HEK293 (cell line): ENCODE results near the gene OSBP2.

Experiments
- GLIS2 ChIP-seq: fragments of 450-650 bp; formaldehyde crosslinking; IDR thresholded peaks from 2 replicates; pipeline ENCODE4 v1.5.1; 2016; ENCODE audit warnings: missing biosample characterization, missing genetic modification characterization
- SP3 ChIP-seq: fragments of 450-650 bp; formaldehyde crosslinking; IDR thresholded peaks from 2 replicates; pipeline ENCODE4 v1.5.1; 2016; ENCODE audit warnings: missing biosample characterization, missing genetic modification characterization
- ZBTB49 ChIP-seq: fragments of 450-650 bp; formaldehyde crosslinking; IDR thresholded peaks from 2 replicates; pipeline ENCODE4 v1.5.1; 2016; ENCODE audit warnings: missing biosample characterization, missing genetic modification characterization, low read depth
- ZNF350 ChIP-seq: fragments of 450-650 bp; formaldehyde crosslinking; IDR thresholded peaks from 2 replicates; pipeline ENCODE4 v1.5.0; 2017; ENCODE audit warnings: missing biosample characterization, mild to moderate bottlenecking, missing genetic modification characterization
- ZNF433 ChIP-seq: fragments of 450-650 bp; formaldehyde crosslinking; IDR thresholded peaks from 2 replicates; pipeline ENCODE4 v1.5.1; 2016; ENCODE audit warnings: missing biosample characterization, missing genetic modification characterization, low read depth
- ZNF747 ChIP-seq: fragments of 450-650 bp; formaldehyde crosslinking; IDR thresholded peaks from 2 replicates; pipeline ENCODE4 v1.5.1; 2016; ENCODE audit warnings: missing biosample characterization, missing genetic modification characterization
- TF ChIP-seq, protein P1 (sequence below): fragments of 450-650 bp; formaldehyde crosslinking; IDR thresholded peaks from 2 replicates; pipeline ENCODE4 v1.5.1; 2016; ENCODE audit warnings: missing biosample characterization, missing genetic modification characterization
- TF ChIP-seq, protein P2 (sequence below): fragments of 450-650 bp; formaldehyde crosslinking; IDR thresholded peaks from 2 replicates; pipeline ENCODE4 v1.5.1; 2016; ENCODE audit warnings: missing biosample characterization, missing genetic modification characterization
- TF ChIP-seq, protein P3 (sequence below): fragments of 450-650 bp; formaldehyde crosslinking; IDR thresholded peaks from 2 replicates; pipeline ENCODE4 v1.5.1; 2017; ENCODE audit warnings: missing biosample characterization, missing genetic modification characterization

- TF ChIP-seq, protein P1, sequence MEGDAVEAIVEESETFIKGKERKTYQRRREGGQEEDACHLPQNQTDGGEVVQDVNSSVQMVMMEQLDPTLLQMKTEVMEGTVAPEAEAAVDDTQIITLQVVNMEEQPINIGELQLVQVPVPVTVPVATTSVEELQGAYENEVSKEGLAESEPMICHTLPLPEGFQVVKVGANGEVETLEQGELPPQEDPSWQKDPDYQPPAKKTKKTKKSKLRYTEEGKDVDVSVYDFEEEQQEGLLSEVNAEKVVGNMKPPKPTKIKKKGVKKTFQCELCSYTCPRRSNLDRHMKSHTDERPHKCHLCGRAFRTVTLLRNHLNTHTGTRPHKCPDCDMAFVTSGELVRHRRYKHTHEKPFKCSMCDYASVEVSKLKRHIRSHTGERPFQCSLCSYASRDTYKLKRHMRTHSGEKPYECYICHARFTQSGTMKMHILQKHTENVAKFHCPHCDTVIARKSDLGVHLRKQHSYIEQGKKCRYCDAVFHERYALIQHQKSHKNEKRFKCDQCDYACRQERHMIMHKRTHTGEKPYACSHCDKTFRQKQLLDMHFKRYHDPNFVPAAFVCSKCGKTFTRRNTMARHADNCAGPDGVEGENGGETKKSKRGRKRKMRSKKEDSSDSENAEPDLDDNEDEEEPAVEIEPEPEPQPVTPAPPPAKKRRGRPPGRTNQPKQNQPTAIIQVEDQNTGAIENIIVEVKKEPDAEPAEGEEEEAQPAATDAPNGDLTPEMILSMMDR (tag by site-specific recombination), result no peak
- TF ChIP-seq, protein P2, sequence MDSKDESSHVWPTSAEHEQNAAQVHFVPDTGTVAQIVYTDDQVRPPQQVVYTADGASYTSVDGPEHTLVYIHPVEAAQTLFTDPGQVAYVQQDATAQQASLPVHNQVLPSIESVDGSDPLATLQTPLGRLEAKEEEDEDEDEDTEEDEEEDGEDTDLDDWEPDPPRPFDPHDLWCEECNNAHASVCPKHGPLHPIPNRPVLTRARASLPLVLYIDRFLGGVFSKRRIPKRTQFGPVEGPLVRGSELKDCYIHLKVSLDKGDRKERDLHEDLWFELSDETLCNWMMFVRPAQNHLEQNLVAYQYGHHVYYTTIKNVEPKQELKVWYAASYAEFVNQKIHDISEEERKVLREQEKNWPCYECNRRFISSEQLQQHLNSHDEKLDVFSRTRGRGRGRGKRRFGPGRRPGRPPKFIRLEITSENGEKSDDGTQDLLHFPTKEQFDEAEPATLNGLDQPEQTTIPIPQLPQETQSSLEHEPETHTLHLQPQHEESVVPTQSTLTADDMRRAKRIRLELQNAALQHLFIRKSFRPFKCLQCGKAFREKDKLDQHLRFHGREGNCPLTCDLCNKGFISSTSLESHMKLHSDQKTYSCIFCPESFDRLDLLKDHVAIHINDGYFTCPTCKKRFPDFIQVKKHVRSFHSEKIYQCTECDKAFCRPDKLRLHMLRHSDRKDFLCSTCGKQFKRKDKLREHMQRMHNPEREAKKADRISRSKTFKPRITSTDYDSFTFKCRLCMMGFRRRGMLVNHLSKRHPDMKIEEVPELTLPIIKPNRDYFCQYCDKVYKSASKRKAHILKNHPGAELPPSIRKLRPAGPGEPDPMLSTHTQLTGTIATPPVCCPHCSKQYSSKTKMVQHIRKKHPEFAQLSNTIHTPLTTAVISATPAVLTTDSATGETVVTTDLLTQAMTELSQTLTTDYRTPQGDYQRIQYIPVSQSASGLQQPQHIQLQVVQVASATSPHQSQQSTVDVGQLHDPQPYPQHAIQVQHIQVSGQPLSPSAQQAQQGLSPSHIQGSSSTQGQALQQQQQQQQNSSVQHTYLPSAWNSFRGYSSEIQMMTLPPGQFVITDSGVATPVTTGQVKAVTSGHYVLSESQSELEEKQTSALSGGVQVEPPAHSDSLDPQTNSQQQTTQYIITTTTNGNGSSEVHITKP (tag by site-specific recombination), result no peak
- TF ChIP-seq, protein P3, sequence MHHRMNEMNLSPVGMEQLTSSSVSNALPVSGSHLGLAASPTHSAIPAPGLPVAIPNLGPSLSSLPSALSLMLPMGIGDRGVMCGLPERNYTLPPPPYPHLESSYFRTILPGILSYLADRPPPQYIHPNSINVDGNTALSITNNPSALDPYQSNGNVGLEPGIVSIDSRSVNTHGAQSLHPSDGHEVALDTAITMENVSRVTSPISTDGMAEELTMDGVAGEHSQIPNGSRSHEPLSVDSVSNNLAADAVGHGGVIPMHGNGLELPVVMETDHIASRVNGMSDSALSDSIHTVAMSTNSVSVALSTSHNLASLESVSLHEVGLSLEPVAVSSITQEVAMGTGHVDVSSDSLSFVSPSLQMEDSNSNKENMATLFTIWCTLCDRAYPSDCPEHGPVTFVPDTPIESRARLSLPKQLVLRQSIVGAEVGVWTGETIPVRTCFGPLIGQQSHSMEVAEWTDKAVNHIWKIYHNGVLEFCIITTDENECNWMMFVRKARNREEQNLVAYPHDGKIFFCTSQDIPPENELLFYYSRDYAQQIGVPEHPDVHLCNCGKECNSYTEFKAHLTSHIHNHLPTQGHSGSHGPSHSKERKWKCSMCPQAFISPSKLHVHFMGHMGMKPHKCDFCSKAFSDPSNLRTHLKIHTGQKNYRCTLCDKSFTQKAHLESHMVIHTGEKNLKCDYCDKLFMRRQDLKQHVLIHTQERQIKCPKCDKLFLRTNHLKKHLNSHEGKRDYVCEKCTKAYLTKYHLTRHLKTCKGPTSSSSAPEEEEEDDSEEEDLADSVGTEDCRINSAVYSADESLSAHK (tag by site-specific recombination), result no peak
- TF ChIP-seq ZNF350 (tag by site-specific recombination) (no peak), ZNF747 (tag by site-specific recombination) (no peak), GLIS2 (tag by site-specific recombination) (no peak), ZNF433 (tag by site-specific recombination) (no peak), ZBTB49 (no peak), SP3 (no peak)
Measured at GRCh38 chr22:30824711-30825110, 130.0 kb downstream of the OSBP2 start.
